GM19395 (cell line): ENCODE measurements around the gene GPR137.
"Not testable (repeated sequence)": the region's sequence is repeated elsewhere in the genome, so short reads cannot be mapped to it uniquely, and the experiment has no call there.

Source experiments
- ATAC-seq: cut with Tn5 transposase; IDR thresholded peaks from one replicate; pipeline ENCODE4 v1.9.1; 2021; ENCODE audit warnings: mild to moderate bottlenecking, moderate library complexity; ENCODE audit not compliant: unreplicated experiment

GPR137 gene

DNA sequence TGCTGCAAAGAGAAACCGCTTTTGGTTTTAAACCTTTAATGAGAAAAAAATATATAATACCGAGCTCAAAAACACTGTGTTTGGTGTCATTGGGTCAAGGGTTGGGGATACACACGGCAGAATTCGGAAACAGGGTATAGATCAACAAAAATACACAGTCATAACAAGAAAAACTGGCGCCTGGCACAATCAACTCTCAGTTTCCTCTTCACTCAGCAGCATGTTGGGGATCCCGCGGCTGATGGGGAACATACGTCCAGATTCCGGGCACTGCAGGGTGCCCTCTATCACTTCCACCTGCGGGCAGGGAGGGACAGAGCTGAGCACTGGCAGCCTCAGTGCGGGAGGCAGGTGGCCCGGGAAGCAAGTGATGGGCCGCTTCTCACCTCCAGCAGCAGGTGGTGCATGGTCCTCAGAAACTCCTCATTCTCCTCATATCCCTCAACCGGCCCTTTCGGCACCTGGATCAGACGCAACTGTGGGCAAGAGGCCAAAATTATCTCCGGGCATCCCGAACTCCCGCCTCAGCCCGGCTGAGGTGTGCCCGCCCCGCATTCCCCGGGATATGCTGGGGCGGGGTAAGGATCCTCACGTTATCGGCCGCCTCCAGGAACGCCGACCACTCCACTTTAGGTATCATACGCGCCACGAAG is 31.1 kb downstream of the GPR137 start:
- peak; percentile 1 for ATAC-seq

- peak; percentile 77 for ATAC-seq
Measured at GRCh38 chr11:64317325-64317960, 31.8 kb downstream of the GPR137 start, which contains the start of gene TRMT112. Gene TRMT112 (minus strand): TSS chr11:64317559. CDS start chr11:64317526, 33 bp downstream.

- ATAC-seq: peak; percentile 66
Measured at GRCh38 chr11:64317961-64318765, 32.5 kb downstream of the GPR137 start, which contains the start of gene PRDX5. Gene PRDX5 (plus strand): TSS chr11:64318121. CDS start chr11:64318216, 95 bp downstream.

DNA sequence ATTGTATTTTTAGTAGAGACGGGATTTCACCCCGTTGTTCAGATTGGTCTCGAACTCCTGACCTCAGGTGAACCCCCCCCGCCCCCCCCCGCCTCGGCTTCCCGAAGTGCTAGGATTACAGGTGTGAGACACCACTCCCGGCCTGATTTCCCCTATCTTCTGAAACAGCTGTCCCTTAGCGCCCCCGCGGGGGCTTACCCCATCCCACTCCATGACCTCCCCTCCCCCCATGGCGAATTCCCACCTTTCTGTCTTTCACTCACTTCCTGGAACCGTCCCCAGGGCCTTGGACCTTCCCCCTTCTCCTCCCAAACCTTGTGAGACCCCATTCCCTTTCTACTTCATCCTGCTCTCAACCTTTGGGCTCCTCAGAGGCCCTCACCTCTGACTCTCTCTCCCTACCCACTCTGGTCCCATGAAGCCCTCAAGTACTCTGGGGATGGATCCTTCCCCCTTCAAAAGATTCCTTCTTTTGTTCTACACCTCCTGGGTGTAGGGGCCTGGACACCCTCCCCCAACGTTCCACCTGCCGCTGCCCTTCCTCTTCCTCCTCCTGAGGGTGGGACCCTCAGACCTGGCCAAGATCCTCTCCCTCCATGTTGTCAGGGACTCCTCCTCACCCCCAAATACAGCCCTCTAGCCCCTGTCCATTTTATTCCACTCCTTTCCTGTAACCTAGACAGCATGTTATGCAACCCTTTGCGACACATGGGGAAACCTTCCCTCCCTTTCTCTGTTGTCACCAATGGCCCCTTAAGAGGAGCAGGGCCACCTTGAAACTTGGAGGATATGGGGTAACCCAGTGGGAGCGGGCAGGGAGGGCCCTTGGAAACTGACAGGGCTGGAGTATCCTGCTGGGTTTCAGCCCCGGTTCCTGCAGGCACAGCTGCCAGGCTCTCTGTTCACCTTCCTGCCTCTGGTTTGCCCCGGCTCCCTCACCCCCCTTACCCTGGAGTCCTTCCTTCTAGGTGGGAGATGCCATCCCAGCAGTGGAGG is 33.4 kb downstream of the GPR137 start:
- no peak for ATAC-seq

DNA sequence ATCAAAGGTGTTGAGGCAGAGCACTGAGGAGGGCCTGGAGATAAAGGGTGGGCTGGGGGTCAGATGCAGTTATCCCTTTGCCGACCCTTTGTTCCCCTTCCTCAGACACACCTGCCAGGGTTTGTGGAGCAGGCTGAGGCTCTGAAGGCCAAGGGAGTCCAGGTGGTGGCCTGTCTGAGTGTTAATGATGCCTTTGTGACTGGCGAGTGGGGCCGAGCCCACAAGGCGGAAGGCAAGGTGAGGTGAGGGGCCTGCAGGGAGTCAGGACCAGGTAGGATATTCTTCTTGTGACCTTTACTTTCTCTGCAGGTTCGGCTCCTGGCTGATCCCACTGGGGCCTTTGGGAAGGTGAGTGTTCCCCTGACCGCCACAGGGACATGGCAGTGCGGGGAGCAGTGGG is 34.9 kb downstream of the GPR137 start:
- no peak for ATAC-seq

GRCh38 chr11:64321026-64321425 is 35.4 kb downstream of the GPR137 start:
- no peak for ATAC-seq

DNA sequence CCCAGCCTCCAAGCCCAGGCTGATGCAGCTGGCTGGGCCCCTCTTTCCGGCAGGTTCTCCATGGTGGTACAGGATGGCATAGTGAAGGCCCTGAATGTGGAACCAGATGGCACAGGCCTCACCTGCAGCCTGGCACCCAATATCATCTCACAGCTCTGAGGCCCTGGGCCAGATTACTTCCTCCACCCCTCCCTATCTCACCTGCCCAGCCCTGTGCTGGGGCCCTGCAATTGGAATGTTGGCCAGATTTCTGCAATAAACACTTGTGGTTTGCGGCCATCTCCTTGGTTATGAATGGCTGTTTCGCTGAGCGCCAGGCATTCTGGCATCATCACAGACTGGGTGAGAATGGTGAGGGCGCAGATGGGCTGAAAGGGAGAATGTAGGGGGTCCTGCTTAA is 35.9 kb downstream of the GPR137 start:
- ATAC-seq: no peak

DNA sequence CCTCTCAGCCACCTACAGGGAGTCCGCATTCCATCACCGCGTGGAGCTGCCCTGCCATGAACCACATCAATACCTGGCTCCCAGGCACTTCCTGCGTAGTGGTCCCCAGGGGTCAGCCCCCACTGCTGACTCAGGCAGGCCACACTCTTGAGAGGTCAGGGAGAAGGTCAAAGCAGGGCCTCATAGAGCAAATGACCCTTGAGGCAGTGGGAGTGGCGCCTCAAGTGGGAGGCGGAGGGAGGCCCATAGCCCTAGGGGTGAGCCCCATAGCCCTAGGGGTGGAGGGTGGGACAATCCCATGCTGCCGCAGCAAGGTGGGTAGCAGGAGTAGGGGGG is 37.2 kb downstream of the GPR137 start:
- no peak for ATAC-seq

GRCh38 chr11:64323373-64323772 is 37.7 kb downstream of the GPR137 start:
- no peak for ATAC-seq

GRCh38 chr11:64323984-64324383 is 38.3 kb downstream of the GPR137 start:
- not testable (repeated sequence) for ATAC-seq

- no peak for ATAC-seq
Measured at GRCh38 chr11:64324692-64325469, 39.2 kb downstream of the GPR137 start.

DNA sequence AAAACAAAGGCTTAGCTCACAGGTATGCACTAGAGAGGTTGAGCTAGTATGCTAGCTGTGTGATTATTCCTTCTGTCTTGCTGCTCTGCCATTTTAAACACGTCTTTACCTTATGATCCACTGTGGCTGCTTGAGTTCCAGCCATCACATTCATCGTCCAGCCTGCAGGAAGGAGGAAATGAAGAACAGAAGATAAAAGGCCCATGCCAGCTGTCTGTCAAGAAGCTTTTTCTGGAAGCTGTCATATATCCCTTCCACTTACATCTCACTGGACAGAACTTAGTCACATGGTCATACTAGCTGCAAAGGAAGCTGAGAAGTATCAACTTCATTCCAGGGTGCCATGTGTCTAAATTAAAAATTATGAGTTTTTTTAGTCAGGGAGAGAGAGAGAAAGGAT is 41.7 kb downstream of the GPR137 start:
- ATAC-seq: no peak

- no peak for ATAC-seq
Measured at GRCh38 chr11:64327993-64328392, 42.3 kb downstream of the GPR137 start.

- ATAC-seq: no peak
Measured at GRCh38 chr11:64330888-64331287, 45.2 kb downstream of the GPR137 start.

DNA sequence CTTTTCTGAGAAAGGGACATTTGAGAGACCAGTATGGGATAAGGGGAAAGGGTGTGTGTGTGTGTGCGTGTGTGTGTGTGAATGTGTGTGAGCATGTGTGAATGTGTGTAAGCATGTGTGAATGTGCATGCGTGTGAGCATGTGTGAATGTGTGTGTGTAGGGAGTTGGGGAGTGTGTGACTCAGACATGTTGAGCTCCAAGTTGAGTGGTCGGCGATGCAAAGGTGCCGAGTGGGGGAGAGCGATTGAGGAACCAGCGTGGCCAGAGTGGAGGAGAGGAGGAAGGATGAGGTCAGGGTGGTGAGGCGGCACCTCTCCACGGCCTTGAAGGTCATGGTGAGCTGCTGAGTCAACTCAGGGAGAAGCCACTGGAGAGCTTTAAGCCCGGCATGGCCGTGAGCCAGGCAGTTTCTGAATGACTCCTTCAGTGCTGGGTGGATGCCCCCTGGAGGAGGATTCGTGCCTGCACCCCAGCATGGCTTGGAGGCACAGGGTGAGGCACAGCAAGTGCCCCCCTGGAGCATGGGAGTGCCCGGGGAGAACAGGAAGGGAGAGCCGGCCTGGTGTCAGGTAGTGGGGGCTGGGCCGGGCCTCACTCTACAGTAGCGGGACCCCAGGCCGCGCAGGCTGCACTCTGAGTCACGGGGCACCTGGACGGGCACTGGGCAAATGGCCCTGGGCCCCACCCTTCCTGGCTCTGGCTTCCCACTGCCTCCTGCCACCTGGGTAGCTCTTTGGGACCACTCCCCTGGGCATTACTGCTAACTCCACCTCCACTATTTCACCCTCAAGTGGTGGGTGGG is 46.1 kb downstream of the GPR137 start:
- peak; percentile 51 for ATAC-seq

DNA sequence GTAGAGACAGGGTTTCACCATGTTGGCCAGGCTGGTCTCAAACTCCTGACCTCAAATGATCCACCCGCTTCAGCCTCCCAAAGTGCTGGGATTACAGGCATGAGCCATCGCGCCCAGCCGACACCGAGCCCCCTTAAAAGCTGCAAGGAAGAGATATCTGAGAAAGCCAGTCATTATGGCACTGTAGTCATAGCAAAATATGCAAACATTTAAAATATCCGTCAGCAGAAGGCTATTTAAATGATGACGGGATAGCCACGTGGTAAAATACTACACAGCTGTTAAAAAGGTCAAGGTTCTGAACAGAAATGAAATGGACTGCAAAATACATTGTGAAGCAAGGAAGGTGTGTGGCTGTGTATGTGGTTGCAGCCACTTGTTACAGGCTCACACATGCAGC is 47.9 kb downstream of the GPR137 start:
- ATAC-seq: no peak

DNA sequence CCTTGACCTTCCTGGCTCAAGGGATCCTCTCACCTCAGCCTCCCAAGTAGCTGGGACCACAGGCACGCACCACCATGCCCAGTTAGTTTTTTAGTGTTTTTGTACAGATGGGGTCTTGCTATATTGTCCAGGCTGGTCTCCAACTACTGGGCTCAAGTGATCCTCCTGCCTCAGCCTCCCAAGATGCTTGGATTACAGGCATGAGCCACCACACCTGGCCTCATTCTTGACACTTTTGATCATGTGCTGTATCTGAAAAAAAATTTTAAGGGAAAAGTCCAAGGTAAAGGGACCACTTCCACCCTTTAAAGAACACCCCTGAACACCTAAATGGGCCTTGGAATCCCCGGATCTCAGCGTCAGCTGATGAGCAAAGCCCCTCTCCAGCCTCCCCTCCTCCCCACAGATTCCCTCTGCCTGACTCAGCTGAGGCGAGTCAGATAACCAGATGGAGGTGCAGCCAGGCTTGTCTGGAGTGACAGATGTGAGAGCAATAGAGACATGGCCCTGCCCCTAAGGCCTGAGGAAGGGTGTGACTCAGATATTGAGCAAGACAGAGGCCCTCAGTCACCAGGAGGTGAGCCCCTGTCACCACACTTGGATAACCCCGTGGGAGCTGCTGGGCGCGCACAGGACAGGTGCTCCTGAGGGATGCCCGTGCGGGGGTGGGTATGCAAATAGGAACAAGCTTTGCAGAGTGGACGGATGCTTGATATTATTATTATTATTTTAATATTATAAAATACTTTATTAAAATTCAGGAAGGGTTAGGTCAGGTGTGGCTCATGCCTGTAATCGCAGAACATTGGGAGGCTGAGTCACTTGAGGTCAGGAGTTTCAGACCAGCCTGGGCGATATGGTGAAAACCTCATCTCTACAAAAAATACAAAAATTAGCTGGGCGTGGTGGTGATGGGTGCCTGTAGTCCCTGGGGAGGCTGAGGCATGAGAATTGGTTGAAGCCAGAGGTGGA is 49.4 kb downstream of the GPR137 start:
- ATAC-seq: peak; percentile 77
